Right lobe of liver (tissue), 6 donors: ENCODE results near the gene AMZ2. TPM values are rescaled to one million over a fixed set of nuclear protein-coding genes. Genes with fewer than 3 reads are reported as not detected.

Source experiments
- ATAC-seq, 4 donors: fragments of 200-7000 bp; cut with Tn5 transposase; one replicate each; pipeline ENCODE4 v1.9.1; 2020; ENCODE audit warnings: mild to moderate bottlenecking in 4 of 4, moderate library complexity in 4 of 4
- DNase-seq, 3 donors: peaks; one replicate each; pipeline ENCODE4 v3.0.0-alpha.2; 2020
- H3K27ac ChIP-seq, 3 donors: fragments of 200-600 bp; one replicate each; pipeline ENCODE4 v1.8.0; 2022
- H3K27me3 ChIP-seq, 2 donors: fragments of 200-600 bp; one replicate each; pipeline ENCODE4 v1.8.0; 2022
- H3K36me3 ChIP-seq, 4 donors: fragments of 200-600 bp; sonication (generic) in 1 of 4; one replicate each; pipeline versions ENCODE4 v1.5.1 to v1.8.0; 2017 to 2022; ENCODE audit warnings: control low read depth in 1 of 4
- H3K4me1 ChIP-seq, 4 donors: fragments of 200-600 bp; sonication (generic) in 1 of 4; one replicate each; pipeline versions ENCODE4 v1.5.1 to v1.8.0; 2017 to 2022; ENCODE audit warnings: control low read depth in 1 of 4
- H3K4me3 ChIP-seq, 3 donors: fragments of 200-600 bp; one replicate each; pipeline ENCODE4 v1.8.0; 2022
- H3K9me3 ChIP-seq, 4 donors: fragments of 200-600 bp; sonication (generic) in 1 of 4; one replicate each; pipeline versions ENCODE4 v1.5.1 to v1.8.0; 2017 to 2022; ENCODE audit warnings: control low read depth in 1 of 4
- CTCF ChIP-seq, 4 donors: fragments of 200-600 bp in 3 of 4; fragments of 450-650 bp in 1 of 4; IDR thresholded peaks; one replicate each; pipeline versions ENCODE4 v1.5.1 to v1.8.0; 2016 to 2022; ENCODE audit warnings: antibody characterized with exemption in 4 of 4, mild to moderate bottlenecking in 2 of 4
- POLR2A ChIP-seq: fragments of 450-650 bp; IDR thresholded peaks from one replicate; pipeline ENCODE4 v1.6.1; 2017; ENCODE audit warnings: antibody characterized with exemption, mild to moderate bottlenecking
- WGBS: methylation state at CpG from one replicate; pipeline ENCODE4 v1.1.6; 2018; ENCODE audit warnings: low coverage, low lambda C conversion rate; ENCODE audit not compliant: insufficient coverage; ENCODE audit errors: missing lambda C conversion rate; 5-methylcytosine and 5-hydroxymethylcytosine counted together
- intact Hi-C, 2 donors: fragments of 100-400 bp; cut with DNase I; formaldehyde crosslinking; loops; one replicate each; pipeline versions ENCODE4 v1.11.2 to v1.14.1; 2022
- total RNA-seq, 6 experiments: library from RNA; depleted of rRNA in 2 of 6; stranded (reverse); fragments of >200 nt in 2 of 6; fragmentation: NEBNext Ultra II Directional in 3 of 6; extraction: Animal tissue kit (Norgen Biotek cat#: 25700) in 3 of 6; gene quantifications; one replicate each; pipeline versions ENCODE4 v1.1.0 to v1.2.4, GENCODE V29; 2016 to 2023
- donor health status: DM: no; HTN: yes; CAD: no.
- donor health status: DM: no; HTN: no; CAD: no.
- donor health status: DM: no; HTN: no; CAD: no.
- donor health status: DM: no; HTN: yes; CAD: no.
- donor health status: DM: no; HTN: yes; CAD: no.

Gene AMZ2
- total RNA-seq, 6 experiments from 2014 or later = 15.3 to 31.2 (median 18.2) TPM

- TF ChIP-seq CTCF (IDR thresholded peaks at IDR 0.05) (no peak), POLR2A (no peak)
- Histone ChIP-seq H3K36me3 (no peaks in the 10 kb centered on the region), H3K27ac (no peak overlapping the region), H3K4me1 (no peaks in the 10 kb centered on the region), H3K4me3 (no peak overlapping the region), H3K27me3 (no peaks in the 10 kb centered on the region), H3K9me3 (no peaks in the 10 kb centered on the region)
- intact Hi-C loops = no loop called here
- WGBS = 69% methylated on average over 3 of the region's 3 CpGs
- ATAC-seq (no peak), DNase-seq (no peak)
Observed at GRCh38 chr17:68238871-68239253, 9.0 kb upstream of the AMZ2 start.

DNA sequence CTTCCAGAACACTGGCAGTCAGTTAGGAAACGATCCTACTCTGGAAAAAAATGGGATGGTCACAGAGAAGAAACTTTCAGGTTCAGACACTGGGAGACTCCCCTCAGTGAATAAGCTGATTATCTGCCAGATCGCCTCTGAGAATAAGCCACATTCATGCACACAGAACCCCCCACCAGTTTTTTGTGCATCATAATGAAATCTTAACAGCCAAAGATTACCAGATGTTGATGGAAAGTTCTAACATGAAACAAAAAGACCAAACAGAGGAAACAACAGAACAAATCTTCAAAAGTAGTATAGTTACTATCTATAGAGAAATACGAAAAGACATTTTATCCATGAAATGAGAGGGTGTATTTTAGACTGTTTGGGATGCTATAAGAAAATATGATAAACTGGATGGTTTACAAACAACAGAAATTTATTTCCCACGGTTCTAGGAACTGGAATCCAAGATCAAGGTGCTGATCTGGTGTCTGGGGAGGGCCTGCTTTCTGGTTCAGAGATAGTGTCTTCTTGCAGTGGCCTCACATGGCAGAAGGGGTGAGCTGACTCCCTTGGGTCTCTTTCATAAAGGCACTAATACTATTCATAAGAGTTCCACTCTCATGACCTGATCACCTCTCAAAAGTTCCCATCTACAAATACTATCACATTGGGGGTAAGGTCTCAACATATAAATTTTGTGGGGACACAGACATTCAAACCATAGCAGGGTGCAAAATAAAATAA is 8.0 kb upstream of the AMZ2 start:
- TF ChIP-seq POLR2A = no peak
- no peak for TF ChIP-seq CTCF (IDR thresholded peaks at IDR 0.05)
- intact Hi-C loops = no loop called here
- DNase-seq (no peak), ATAC-seq (no peak)
- 64% methylated on average over 4 of the region's 4 CpGs for WGBS
- Histone ChIP-seq H3K36me3 (no peaks in the 10 kb centered on the region), H3K4me3 (no peak overlapping the region), H3K4me1 (no peaks in the 10 kb centered on the region), H3K9me3 (no peaks in the 10 kb centered on the region), H3K27me3 (no peaks in the 10 kb centered on the region), H3K27ac (no peak overlapping the region)

DNA sequence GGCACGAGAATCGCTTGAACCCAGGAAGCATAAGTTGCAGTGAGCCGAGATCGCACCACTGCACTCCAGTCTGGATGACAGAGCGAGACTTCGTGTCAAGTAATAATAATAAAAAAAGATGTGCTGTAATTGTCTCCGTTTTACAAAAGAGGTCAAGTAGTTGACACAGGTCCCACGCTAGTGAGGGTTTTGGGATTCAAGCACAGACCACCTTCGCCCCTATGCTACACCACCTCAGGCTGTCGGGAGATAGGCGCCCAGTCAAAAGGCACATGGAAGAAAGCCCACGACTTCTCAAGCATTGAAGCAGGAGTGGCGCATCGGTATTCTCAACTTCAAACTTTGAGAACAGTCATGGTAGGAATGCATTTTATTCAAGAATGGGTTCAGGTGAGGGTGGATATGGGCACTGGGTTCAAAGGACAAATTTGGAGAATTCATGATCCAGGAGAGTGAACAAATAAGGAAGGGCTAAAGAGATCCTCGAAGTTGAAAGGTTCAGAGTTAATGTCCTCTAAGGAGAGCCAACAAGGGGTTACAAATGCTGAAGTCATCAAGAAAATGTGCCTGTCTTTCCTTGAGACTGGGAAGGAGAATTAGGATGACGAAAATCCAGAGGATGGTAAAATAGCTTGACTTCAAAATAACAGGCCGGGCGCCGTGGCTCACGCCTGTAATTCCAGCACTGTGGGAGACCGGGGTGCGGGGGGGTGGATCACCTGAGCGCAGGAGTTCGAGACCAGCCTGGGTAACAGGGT is 1.4 kb upstream of the AMZ2 start:
- Histone ChIP-seq H3K27me3 (no peaks in the 10 kb centered on the region), H3K4me1 (peaks cover 0 to 7% (median 0%) of the 10 kb centered on the region in 4 donors), H3K4me3 (peak overlapping the region in 1 of 3 donors; percentile 85), H3K36me3 (peaks cover 0 to 6% (median 0%) of the 10 kb centered on the region in 4 donors), H3K27ac (no peak overlapping the region), H3K9me3 (no peaks in the 10 kb centered on the region)
- intact Hi-C loops = no loop called here
- 87% methylated on average over 15 of the region's 24 CpGs for WGBS
- ATAC-seq (no peak), DNase-seq (no peak)
- TF ChIP-seq CTCF (IDR thresholded peaks at IDR 0.05) (no peak), POLR2A (no peak)

GRCh38 chr17:68248199-68248825 is 469 bp downstream of the AMZ2 start:
- WGBS = 8% methylated on average over 2 of the region's 19 CpGs
- H3K36me3 ChIP-seq = peaks cover 0 to 8% (median 0%) of the 10 kb centered on the region in 4 donors
- no peaks in the 10 kb centered on the region for H3K9me3 ChIP-seq
- intact Hi-C loops = no loop called here
- H3K27ac ChIP-seq = peak overlapping the region; percentile 88 to 98 (median 90)
- no peak for TF ChIP-seq CTCF (IDR thresholded peaks at IDR 0.05)
- TF ChIP-seq POLR2A = no peak
- no peak for DNase-seq
- peaks cover 0 to 7% (median 0%) of the 10 kb centered on the region in 4 donors for H3K4me1 ChIP-seq
- no peaks in the 10 kb centered on the region for H3K27me3 ChIP-seq
- peak in 3 of 4 donors; percentile 44 to 52 (median 48) for ATAC-seq
- H3K4me3 ChIP-seq = peak overlapping the region; percentile 79 to 90 (median 85)
